HG03520 (cell line): ENCODE results near the gene CTNNA1.

ENCODE experiments used
- ATAC-seq: cut with Tn5 transposase; IDR thresholded peaks from one replicate; pipeline ENCODE4 v1.9.1; 2021; ENCODE audit warnings: mild to moderate bottlenecking, moderate library complexity; ENCODE audit not compliant: unreplicated experiment

CTNNA1 gene

DNA sequence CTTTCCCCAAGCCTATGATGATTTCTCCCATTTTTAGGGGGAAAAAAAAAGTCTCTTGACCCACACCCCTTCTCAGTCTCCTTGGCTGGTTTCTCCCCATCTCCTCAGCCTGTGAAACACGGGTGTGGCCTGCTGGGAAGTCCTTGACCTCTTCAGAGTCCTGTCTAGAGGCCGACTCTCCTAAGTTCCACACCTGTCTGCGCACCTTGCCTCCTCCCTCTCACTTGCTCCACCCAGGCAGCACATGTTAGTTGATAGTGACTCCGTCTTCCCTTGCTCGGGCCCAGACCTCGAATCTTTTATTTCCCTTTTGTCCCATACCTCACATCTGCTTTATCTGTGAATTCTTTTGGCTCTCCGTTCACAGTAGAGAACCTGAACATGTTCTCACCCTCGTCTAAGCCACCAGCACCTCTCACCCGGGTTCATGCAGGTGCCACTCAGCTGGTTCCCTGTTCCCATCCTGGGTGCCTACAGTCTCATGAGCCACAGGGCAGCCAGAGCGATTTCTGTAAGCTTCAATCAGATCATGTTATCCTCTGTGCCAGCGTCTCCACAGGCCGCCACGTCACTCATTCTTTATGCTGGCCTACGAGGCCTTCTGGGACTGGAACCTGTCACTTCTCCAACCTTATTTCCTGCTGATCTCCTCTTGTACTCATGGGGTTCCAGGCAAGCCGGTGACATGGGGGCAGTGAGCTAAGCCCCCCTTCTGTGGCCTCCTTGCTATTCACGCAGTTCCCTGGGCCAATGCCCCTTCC is 173.6 kb downstream of the CTNNA1 start:
- ATAC-seq = no peak

DNA sequence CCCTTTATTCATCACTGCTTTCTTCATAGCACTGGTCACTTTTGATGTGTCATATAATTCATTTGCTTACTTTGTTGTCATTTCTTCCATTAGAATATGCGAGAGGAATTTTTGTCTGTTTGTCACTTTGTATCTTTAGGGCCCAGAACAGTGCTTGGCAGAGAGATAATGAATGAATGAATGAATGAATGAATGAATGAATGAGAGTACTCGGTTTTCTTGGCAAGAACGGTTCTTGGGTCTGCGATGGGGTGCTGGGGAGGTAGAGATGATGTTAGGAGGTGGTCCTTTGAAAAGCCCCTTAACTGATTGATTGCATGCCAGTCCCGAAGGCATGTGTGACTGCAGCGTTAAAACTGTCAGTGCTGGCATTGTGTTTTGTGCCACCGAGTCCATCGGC is 174.3 kb downstream of the CTNNA1 start:
- no peak for ATAC-seq

DNA sequence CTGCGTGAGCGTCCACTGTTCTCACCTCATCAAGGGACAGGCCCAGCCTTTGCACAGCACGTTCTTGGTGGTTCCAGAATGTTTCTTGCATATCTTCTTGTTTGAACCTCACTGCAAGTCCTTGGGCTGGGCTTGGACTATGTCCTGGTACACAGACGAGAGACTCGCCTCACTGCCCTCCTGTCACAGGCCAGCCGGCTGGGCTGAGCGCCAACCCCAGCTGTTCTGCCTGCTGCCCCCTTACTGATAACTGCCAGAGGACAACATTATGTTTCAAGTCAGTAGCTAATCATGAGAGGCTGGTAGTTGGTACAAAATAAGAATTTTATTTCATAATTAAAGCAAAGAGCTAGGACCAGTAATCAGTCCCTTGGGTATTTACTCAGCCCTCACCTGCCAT is 174.8 kb downstream of the CTNNA1 start:
- ATAC-seq = no peak

DNA sequence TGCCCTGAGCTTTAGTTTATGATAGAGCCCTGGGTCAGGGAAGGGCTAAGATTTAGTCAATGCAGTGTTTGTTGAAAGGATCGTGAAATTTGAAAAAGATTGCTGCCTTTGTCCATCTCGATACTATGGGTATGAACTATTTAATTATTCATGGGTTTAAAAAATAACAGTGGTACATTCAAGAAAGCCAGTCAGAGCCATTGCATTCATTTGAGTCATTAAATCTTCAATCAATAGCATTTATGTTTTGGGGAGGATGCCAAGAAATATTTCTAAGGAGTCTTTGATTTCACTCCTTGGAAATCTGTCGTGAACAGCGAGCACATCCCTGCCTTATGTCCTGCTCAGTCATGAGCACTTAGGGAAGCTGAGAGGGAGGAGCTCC is 176.3 kb downstream of the CTNNA1 start:
- no peak for ATAC-seq

DNA sequence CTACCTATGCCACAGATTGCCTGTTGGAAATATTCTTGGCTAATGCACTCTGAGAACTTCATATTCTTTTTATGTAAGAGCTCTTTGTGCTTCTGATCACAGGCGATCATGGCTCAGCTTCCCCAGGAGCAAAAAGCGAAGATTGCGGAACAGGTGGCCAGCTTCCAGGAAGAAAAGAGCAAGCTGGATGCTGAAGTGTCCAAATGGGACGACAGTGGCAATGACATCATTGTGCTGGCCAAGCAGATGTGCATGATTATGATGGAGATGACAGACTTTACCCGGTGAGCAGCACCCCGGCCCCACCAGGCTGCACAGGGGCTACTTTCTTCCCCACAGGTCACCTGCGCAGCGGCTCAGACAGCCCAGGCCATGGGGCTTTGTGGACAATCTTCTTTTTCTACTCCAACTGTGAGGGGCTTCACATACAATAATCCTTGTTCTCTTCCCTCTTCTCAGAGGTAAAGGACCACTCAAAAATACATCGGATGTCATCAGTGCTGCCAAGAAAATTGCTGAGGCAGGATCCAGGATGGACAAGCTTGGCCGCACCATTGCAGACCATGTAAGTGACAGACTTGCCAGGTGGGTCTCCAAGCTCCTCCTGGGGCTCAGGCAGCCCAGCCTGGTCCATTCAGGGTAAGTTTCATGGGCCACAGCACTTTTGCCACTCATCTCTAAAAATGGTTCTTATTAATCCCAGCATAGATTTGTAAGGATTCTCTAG is 177.3 kb downstream of the CTNNA1 start:
- no peak for ATAC-seq

DNA sequence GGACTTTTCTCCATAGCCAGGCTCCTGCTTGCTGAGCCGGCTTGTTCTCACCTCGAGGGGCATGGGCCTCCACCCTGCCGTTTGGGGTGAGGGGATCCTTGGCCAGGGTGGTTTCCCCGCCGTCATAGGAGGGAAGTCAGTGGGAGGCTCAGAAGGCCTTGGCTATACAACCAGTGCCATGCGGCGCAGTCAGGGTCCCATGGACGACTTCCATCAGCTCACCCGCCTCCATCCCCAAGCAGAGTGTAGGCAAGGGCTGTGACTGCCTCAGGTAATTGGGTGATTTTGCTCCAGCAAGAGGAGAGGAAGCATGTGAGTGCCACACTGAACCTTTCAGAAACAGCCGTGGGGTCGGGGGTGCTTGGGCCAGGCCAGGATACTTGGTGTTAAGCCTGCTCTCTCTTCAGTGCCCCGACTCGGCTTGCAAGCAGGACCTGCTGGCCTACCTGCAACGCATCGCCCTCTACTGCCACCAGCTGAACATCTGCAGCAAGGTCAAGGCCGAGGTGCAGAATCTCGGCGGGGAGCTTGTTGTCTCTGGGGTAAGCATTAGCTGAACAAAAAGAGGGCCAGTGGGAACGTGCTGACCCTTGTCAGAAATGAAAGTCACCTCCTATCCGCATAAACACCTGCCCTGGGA is 179.1 kb downstream of the CTNNA1 start:
- ATAC-seq = no peak

DNA sequence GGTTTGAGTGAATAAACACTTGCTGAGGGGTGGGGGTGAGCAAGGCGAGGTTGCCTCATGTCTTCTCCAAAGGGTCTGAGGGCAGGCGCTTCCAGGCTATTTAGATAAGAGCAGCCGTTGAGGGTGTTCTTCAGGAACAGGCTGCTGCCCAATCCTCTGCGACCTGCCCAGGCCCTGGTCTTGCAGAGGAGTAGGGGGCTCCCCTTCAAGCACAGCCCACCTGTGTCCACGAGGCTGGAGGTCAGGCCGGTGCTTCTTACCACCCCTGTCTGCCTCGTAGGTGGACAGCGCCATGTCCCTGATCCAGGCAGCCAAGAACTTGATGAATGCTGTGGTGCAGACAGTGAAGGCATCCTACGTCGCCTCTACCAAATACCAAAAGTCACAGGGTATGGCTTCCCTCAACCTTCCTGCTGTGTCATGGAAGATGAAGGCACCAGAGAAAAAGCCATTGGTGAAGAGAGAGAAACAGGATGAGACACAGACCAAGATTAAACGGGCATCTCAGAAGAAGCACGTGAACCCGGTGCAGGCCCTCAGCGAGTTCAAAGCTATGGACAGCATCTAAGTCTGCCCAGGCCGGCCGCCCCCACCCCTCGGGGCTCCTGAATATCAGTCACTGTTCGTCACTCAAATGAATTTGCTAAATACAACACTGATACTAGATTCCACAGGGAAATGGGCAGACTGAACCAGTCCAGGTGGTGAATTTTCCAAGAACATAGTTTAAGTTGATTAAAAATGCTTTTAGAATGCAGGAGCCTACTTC is 180.5 kb downstream of the CTNNA1 start:
- no peak for ATAC-seq

DNA sequence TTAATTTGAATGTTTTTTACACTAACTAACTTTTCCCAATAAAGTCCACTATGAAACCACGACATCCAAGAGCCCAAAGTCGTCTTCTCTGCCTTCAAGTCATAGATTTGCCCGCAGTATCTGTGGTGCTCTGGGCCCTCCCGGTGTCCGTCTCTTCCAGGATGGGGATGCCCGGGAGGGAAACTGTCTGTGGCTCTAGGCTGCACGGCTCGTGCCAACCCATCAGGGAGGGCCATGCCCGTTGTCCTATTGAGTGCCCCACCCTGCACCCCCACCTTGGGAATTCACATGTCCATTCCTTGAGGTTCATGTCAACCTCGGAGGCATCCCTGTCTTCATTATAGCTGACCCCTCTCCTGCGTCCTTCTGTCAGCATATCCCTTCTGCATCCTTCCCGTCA is 181.7 kb downstream of the CTNNA1 start:
- no peak for ATAC-seq

DNA sequence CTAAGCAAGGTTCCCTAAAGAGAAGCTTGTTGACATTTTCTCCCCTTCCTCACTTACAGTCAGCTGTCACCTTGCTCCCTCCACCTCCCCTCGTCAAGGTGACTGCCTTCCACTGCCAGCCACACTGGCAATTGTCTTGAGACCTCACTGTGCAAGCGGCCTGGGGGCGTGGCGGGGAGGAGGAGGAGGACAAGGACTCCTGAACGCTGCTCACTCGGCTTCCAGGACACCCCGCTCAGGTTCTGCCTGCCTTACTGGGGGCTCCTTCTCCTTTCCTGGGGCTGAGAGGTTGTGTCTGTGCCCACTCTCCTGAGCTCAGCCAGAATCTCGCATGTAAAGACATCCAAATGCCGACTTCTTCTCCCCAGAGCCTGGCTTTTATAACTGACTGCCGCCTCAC is 182.2 kb downstream of the CTNNA1 start:
- ATAC-seq = no peak

DNA sequence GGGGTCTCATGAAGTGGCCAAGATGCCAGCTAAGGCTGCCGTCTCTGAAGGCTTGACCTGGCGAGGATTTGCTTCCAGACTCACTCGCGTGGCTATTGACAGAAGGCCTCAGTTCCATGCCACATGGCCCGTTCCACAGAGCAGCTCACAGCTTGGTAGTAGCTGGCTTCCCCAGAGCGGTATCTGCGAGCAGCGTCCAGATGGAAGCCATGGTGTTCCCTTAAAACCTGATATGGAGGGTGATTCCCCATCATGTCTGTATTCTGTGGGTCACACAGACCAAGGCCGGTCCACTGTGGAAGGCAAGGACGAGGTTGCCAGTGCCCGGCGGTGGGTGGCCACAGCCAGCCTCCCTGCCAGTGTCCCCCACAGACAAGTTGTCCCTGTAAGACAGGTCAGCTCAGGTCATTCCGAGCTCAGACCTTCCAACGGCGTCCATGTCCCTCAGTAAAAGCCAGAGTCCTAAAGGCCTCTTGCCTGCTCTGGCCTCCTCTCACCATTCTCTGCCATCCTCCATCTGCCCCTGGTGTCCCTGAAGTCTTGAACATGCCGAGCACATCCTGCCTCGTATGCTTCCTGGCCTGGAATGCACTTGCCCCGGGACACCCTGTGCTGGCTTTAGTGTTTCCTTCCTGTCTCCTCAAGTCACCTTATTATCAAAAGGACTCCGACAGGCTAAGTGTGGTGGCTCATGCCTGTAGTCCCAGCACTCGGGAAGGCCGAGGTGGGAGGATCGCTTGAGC is 183.2 kb downstream of the CTNNA1 start:
- no peak for ATAC-seq

DNA sequence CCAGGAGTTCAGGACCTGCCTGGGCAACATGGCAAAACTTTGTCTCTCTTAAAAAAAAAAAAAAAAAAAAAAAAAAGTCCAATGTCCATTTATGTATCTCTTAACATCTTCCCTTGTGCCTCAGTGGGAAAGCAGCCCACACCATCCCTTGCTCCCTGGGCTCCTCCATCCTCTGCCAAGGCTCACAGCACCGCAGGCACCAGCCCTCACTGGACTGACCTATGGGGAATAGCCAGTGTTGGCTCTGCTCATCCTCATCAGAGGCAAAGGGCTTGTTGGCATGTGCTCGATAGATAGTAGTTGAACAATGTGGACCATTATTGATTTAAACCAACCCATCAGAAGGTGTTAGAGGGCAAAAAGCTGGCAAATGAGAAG is 183.7 kb downstream of the CTNNA1 start:
- ATAC-seq = no peak

DNA sequence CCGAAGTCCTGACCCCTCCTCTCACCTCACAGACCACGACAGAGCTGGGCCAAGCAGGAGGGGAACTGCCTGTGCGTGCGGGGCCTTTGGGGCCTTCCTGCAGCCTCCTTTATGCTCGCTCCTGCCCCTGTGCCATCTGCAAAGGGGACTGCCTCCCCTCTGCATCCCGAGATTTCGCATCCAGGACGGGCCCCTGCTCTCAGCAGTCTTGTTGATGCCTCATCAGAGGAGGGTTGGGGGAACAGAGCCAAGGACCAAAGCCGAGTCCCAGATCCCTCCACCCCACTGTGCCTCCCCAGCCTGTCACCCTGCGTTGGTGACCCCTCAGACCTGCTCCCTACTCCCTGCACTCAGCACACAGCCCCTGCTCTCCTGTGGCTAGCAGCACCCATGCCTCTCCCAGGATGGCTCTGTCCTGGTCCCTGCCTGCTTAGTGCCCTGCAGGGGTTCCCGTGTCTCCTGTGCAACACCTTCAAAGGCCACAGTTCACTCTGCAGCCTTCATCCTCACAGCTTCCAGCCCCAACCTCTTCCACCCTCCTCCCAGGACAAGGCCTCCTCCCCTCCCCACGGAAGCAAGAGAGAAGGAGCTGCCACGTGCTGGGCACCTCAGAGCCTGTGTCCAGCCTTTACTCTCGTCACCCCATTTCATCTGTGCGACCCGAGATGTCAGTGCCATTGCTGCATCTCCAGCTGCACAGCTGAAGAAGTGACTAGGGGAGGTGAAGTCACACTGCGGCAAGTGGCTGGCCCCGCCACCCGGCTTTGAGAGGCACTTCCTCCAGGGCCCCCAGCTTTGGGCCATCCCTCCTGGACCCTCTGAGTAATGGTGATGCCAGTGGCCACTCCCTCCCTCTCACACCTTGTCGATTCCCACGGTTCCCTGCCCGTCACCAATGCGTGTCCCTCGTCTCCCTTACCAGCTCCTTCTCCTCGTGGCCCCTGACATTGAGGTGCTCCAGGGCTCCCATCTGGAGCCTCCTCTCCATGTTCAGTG is 184.5 kb downstream of the CTNNA1 start:
- no peak for ATAC-seq

DNA sequence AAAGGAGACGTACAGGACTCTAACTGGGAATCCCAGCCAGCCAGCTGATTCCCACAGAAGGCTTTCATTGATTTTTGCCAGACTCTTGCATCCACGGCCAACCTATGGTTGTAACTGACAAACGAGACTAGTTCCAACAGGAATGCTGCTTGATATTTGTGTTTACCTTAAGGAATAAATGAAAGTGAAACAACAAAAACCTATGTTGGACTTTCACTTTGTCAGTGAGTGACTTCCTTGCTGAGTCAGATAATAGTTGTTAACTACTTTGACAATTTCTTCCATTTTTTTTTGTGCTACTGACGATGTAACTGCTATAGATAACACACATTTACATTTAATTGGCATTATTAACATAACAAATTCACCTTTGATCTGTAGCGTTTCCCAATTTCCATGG is 185.3 kb downstream of the CTNNA1 start:
- ATAC-seq = no peak

DNA sequence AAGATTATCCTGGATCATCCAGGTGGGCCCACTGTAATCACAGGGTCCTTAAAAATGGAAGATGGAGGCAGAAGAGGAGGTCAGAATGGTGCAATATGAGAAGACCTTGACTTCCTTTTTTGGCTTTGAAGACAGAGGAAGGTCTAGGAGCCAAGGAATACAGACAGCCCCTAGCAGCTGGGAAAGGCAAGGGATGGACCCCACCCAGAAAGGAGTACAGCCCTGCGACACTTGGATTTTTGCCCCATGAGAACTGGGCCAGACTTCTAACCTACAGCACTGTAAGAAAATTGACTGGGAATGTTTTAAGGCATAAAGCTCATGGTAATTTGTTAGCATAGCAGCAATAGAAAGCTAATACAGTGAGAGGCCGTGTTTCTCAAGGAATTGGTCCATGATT is 188.8 kb downstream of the CTNNA1 start:
- ATAC-seq = no peak

DNA sequence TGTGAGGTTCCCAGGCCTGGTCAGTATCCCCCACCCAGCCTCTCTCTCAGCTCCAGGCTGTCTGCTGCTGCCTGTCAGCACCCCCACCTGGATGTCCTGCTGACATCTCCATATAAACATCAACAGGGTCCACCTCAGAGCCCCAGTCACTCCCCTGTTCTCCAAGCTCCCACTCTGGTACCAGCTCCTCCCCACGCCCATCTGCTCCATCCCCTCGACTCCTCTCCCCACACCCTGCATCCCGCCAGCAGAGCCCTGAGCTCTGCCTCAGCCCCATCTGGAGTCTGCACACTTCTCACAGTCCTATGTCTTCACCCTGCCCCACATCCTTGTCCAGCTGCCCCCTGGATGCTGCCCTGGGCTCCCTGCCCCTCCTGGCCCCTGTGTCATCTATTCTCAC is 189.6 kb downstream of the CTNNA1 start:
- ATAC-seq = no peak

DNA sequence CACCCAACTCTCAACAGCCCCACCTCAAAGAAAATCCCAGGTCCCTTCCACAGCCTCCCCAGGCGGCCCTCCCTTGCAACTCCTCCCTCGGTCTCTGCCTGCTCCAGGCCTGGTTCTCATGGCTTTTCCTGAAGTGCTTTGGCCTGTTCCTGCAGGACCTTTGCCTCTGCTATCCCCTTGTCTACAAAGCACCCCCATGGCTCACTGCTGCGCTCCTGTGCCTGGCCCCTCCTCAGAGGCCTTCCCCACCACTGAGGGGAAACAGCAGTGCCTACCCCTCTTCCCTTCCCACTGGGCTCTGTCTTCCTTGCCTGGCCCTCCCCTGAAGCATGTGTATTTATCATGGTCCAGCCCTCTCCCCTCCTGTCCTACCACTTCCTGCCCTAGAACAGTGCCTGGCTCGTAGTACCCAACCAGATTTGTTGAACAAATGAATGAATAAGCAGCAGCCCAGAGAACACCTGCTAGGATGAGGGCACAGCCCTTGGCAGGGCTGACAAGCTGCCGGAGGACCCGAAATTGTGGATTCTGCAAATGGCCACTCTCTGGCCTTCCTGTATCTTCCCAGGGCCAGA is 190.5 kb downstream of the CTNNA1 start:
- ATAC-seq = no peak

DNA sequence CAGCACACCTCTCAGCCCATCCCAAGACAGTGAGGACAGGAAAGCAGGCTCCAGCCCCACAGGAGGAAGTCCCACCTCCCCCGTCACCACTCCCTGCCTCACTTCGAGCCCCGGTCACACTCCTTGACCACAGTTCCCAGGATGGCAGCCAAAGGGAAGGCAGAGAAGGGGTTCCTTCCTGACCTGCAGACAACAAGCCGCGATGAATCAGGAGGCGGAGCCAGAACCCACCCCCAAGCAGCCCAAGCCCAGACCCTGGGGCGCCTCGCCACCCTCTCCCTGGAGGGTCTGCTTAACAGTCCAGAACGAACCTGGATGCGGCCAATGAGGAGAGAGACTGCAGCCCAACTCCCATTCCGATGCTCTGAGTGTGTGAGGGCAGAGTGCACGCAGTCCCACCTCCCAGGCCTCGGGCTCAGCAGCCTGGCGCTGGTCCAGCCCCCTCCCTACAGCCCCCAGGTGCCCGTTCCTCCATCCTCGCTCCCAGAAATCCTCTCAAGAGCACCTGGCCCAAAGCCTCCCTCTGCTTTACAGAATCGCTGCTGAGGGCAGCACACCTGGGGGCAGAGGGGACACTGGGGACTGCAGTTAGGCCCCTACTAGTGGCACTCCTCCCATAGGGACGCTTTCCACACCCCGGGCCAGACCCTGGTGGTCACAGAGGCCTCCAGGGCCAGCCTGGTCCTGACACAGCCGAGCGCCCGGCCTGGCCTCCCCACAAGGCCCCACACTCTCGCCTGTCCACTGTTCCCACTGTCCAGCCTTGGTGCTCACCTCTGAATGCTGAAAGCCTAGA is 191.5 kb downstream of the CTNNA1 start:
- ATAC-seq = no peak
